AG09319 (cell line): ENCODE data around the gene KLHL29.

Experiments used
- DNase-seq: peaks from one replicate; pipeline ENCODE4 v3.0.0-alpha.2; 2010; ENCODE audit warnings: low read depth; ENCODE audit errors: extremely low read depth
- CTCF ChIP-seq: IDR thresholded peaks from 2 replicates; pipeline ENCODE4 v1.5.1; 2011; ENCODE audit warnings: low read depth, mild to moderate bottlenecking, inconsistent platforms, low read length, moderate library complexity

KLHL29 gene

GRCh38 chr2:23465936-23466335 is 81.0 kb downstream of the KLHL29 start:
- no peak for DNase-seq

DNA sequence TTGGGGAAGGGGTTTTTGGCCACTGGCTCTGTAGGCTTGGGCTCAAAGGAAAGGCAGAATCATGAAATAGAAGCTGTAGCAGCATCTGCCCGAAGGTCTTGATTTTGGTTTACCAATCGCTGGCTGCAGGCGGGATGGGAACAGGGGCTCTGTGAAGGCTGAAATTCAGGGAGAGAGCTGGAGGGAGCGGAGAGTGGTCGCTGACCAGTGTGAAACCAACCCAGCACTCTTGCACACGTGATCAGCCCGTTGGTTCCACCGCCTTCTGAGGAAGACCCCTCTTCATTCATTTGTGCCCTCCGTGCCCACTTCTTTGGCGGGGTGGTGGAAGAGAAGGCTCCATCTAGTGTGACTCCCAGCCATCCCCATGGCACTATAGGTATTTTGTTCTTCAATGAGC is 82.6 kb downstream of the KLHL29 start:
- TF ChIP-seq CTCF: no peak
- no peak for DNase-seq

More at GRCh38 chr2:23465936-23466335, 81.0 kb downstream of the KLHL29 start:
- TF ChIP-seq CTCF: no peak

GRCh38 chr2:23468474-23469141 is 83.6 kb downstream of the KLHL29 start:
- DNase-seq: no peak
- no peak for TF ChIP-seq CTCF

DNA sequence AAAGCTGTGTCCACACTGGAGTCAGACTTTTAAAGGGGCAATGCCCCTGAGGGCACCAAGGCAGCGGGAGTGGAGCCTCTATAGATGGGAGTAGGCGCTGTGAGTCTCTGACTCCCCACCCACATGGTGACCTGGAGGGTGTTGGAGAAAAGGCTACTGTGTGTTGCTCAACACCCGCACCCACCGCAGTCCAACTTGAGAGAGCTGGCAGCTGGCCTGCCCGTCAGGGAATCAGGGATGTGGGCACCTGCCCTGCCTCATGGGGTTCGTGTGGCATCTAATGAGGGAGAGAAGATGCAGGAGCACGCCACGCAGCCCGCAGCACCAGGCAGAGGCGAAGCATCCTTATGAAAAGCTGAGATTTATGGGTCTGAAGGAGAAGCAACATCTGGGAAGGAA is 84.2 kb downstream of the KLHL29 start:
- TF ChIP-seq CTCF: no peak
- no peak for DNase-seq

DNA sequence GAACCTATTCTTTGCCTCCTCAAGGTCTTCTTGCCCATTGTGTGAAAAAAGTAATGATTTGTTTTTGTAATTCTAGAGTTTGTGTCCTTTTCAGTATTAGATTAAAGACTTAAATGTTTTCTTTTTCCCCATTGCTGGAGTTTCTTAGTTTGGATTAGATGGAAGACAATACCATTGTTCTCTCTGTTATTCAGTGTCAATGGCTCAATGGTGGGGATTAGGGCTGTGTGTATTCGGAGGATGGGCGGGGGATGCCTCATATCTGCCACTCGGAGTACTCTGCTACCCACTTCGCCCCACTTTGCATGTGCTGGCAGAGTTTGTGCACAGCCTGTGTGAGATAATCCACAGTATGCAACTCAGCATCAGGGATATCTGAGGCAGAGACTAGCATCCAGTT is 90.1 kb downstream of the KLHL29 start:
- no peak for TF ChIP-seq CTCF
- DNase-seq: no peak

DNA sequence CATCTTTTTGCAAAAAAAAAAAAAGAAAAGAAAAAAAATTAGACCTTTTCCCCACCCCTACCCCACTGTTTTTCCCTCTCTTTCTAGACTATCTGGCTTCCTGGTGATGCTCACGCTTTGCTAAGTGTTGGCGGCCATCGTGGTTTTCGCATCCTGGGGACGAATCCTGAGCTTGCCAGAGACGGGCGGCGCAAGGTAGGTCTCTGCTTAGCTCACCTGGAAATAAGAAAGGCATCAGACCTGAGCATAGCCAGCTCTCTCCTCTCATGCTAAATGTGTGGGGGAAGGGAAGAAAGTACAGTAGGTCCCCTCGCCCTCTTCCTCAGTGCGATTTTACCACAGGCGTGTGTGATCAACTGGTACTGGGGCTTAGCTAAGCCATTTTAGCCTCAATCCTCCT is 90.5 kb downstream of the KLHL29 start:
- no peak for TF ChIP-seq CTCF

GRCh38 chr2:23476786-23477185 is 91.8 kb downstream of the KLHL29 start:
- no peak for TF ChIP-seq CTCF
- no peak for DNase-seq

More for the DNA sequence above, 90.5 kb downstream of the KLHL29 start:
- DNase-seq: no peak
